ENCODE measurements around the gene TCTA.
A peak's percentile ranks its signal among the peaks of the same experiment; 100 is the strongest.
"Not testable (repeated sequence)": the region's sequence is repeated elsewhere in the genome, so short reads cannot be mapped to it uniquely, and the experiment has no call there.

TCTA gene

DNA sequence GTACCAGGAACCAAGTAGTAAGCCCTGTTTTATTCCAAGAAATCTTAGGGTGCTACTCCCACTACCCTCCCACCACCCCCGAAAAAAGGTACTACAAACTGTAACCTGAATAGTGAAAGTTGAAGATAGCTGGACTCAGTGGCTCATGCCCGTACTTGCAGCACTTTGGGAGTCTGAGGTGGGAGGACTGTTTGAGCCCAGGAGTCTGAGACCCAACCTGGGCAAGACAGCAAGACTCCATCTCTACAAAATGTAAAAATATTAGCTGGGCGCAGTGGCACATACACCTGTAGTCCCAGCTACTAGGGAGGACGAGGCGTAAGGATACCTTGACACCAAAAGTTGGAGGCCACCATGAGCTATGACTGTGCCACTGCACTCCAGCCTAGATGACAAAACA, 8.3 kb upstream of the TCTA start:
- peaks cover 16% of the 10 kb centered on the region for H3K36me3 ChIP-seq (replicated peaks)
- in situ Hi-C loops (cut with HindIII; ENCODE audit: low pct_ligation_motif_present, low sequenced_read_pairs): no loop called here
- no peak for DNase-seq
- H3K4me3 ChIP-seq (ENCODE audit: low read depth, low read length): no peak overlapping the region
- H3K27me3 ChIP-seq (replicated peaks): no peaks in the 10 kb centered on the region
- TF ChIP-seq CTCF (IDR thresholded peaks at IDR 0.05; ENCODE audit: low read depth, low read length, missing control alignments): no peak
- no peak overlapping the region for H3K27ac ChIP-seq

- H3K4me3 ChIP-seq (ENCODE audit: low read depth, low read length); DNase-seq: not testable (repeated sequence)
These were observed 6.7 kb upstream of the TCTA start for GRCh38 chr3:49405570-49405969.

DNA sequence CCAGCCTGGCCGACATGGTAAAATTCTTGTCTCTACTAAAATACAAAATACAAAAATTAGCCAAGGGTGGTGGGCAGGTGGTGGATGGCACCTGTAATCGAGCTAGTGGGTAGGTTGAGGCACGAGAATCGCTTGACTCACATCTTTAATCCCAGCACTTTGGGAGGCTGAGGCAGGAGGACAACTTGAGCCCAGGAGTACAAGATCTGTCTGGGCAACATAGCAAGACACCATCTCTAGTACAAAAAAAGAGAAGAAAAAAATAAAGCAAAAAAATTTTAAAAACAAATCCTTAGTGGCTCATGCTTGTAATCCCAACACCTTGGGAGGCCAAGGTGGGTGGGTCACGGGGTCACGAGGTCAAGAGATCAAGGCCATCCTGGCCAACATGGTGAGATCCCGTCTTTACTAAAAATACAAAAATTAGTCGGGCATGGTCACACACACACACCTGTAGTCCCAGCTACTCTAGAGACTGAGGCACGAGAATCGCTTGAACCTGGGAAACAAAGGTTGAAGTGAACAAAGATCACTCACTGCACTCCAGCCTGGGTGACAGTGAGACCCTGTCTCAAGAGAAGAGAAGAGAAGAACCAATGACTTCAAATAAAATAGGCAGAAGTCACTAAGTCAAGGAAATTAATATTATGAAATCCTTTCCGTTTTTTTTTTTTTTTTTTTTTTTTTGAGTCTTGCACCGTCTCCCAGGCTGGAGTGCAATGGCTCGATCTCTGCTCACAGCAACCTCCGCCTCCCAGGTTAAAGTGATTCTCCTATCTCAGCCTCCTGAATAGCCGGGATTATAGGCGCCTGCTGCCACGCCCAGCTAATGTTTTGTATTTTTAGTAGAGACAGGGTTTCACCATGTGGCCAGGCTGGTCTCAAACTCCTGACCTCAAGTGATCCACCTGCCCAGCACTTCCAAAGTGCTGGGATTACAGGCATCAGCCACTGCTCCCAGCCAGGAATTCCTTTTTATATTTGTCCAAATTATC, 5.4 kb upstream of the TCTA start:
- DNase-seq: no peak
- Histone ChIP-seq H3K4me3 (ENCODE audit: low read depth, low read length) (no peak overlapping the region), H3K36me3 (replicated peaks) (peaks cover 17% of the 10 kb centered on the region), H3K27ac (no peak overlapping the region), H3K27me3 (replicated peaks) (no peaks in the 10 kb centered on the region)
- in situ Hi-C loops (cut with HindIII; ENCODE audit: low pct_ligation_motif_present, low sequenced_read_pairs): no loop called here
- TF ChIP-seq CTCF (IDR thresholded peaks at IDR 0.05; ENCODE audit: low read depth, low read length, missing control alignments): no peak

More at GRCh38 chr3:49405570-49405969, 6.7 kb upstream of the TCTA start:
- H3K27ac ChIP-seq; in situ Hi-C loops (cut with HindIII; ENCODE audit: low pct_ligation_motif_present, low sequenced_read_pairs); H3K27me3 ChIP-seq (replicated peaks): not testable (repeated sequence)
- H3K36me3 ChIP-seq (replicated peaks): peaks cover 16% of the 10 kb centered on the region

- in situ Hi-C loops (cut with HindIII; ENCODE audit: low pct_ligation_motif_present, low sequenced_read_pairs): no loop called here
- Histone ChIP-seq H3K4me3 (ENCODE audit: low read depth, low read length) (peak overlapping the region; percentile 79), H3K27me3 (replicated peaks) (no peaks in the 10 kb centered on the region), H3K36me3 (replicated peaks) (peaks cover 15% of the 10 kb centered on the region), H3K27ac (no peak overlapping the region)
- no peak for TF ChIP-seq CTCF (IDR thresholded peaks at IDR 0.05; ENCODE audit: low read depth, low read length, missing control alignments)
- no peak for DNase-seq
These were observed 2.0 kb upstream of the TCTA start for GRCh38 chr3:49410066-49410845.

- in situ Hi-C loops (cut with HindIII; ENCODE audit: low pct_ligation_motif_present, low sequenced_read_pairs): no loop called here
- peaks cover 11% of the 10 kb centered on the region for H3K36me3 ChIP-seq (replicated peaks)
- DNase-seq: no peak
- H3K27me3 ChIP-seq (replicated peaks): no peaks in the 10 kb centered on the region
- peak overlapping the region; percentile 96 for H3K27ac ChIP-seq
- peak overlapping the region; percentile 79 for H3K4me3 ChIP-seq (ENCODE audit: low read depth, low read length)
- no peak for TF ChIP-seq CTCF (IDR thresholded peaks at IDR 0.05; ENCODE audit: low read depth, low read length, missing control alignments)
These were observed 1.2 kb upstream of the TCTA start for GRCh38 chr3:49410846-49411534.

All from brain microvascular endothelial cell (primary cell).